Astrocyte (in vitro differentiated cells and primary cell): ENCODE results near the gene TYR. TPM values are rescaled to one million over a fixed set of nuclear protein-coding genes. Genes with fewer than 3 reads are reported as not detected.

ENCODE experiments used
- DNase-seq: peaks from one replicate; pipeline ENCODE4 v3.0.0-alpha.2; 2010; ENCODE audit warnings: low read depth
- FAIRE-seq: peaks from 2 replicates; lab custom pipeline; 2011; peaks lifted over from hg19 to GRCh38; lab: Jason Lieb, UNC
- H2AFZ ChIP-seq: 2 replicates; pipeline ENCODE4 v1.6.0; 2012; ENCODE audit warnings: low read depth, low read length, inconsistent platforms
- H3K27ac ChIP-seq: 2 replicates; pipeline ENCODE4 v1.5.1; 2011; ENCODE audit warnings: low read depth, low read length, inconsistent platforms
- H3K27me3 ChIP-seq: 2 replicates; pipeline ENCODE4 v1.6.0; 2011; ENCODE audit warnings: low read length, inconsistent platforms; ENCODE audit not compliant: insufficient read depth
- H3K36me3 ChIP-seq: 2 replicates; pipeline ENCODE4 v1.5.1; 2011; ENCODE audit warnings: low read length, inconsistent platforms; ENCODE audit not compliant: insufficient read depth
- H3K4me1 ChIP-seq: 2 replicates; pipeline ENCODE4 v1.5.1; 2011; ENCODE audit warnings: low read length, inconsistent platforms; ENCODE audit not compliant: insufficient read depth
- H3K4me2 ChIP-seq: 2 replicates; pipeline ENCODE4 v1.6.0; 2012; ENCODE audit warnings: low read length, inconsistent platforms
- H3K4me3 ChIP-seq: 2 replicates; pipeline ENCODE4 v1.5.1; 2011; ENCODE audit warnings: low read depth, mild to moderate bottlenecking, low read length, inconsistent platforms; ENCODE audit not compliant: insufficient read depth
- H3K79me2 ChIP-seq: 2 replicates; pipeline ENCODE4 v1.6.0; 2012; ENCODE audit warnings: mild to moderate bottlenecking, low read length, inconsistent platforms; ENCODE audit not compliant: insufficient read depth
- H3K9ac ChIP-seq: 2 replicates; pipeline ENCODE4 v1.6.0; 2012; ENCODE audit warnings: mild to moderate bottlenecking, low read length, inconsistent platforms
- H3K9me3 ChIP-seq: 2 replicates; pipeline ENCODE4 v1.5.1; 2012; ENCODE audit warnings: low read depth, mild to moderate bottlenecking, low read length, inconsistent platforms; ENCODE audit not compliant: insufficient read depth
- H4K20me1 ChIP-seq: 2 replicates; pipeline ENCODE4 v1.6.0; 2012; ENCODE audit warnings: low read length, inconsistent platforms; ENCODE audit not compliant: insufficient read depth
- H3K27ac Mint-ChIP-seq: one replicate; pipeline ENCODE4 v1.8.0; 2021; ENCODE audit warnings: mild to moderate bottlenecking, mixed read lengths; ENCODE audit not compliant: unreplicated experiment
- H3K27me3 Mint-ChIP-seq: one replicate; pipeline ENCODE4 v1.8.0; 2021; ENCODE audit warnings: low read depth, mixed read lengths; ENCODE audit not compliant: unreplicated experiment
- H3K36me3 Mint-ChIP-seq: one replicate; pipeline ENCODE4 v1.8.0; 2021; ENCODE audit warnings: low read depth, mixed read lengths; ENCODE audit not compliant: unreplicated experiment
- H3K4me1 Mint-ChIP-seq: one replicate; pipeline ENCODE4 v1.8.0; 2021; ENCODE audit warnings: low read depth, mixed read lengths; ENCODE audit not compliant: unreplicated experiment
- H3K4me3 Mint-ChIP-seq: one replicate; pipeline ENCODE4 v1.8.0; 2021; ENCODE audit warnings: mild to moderate bottlenecking, moderate library complexity, mixed read lengths; ENCODE audit not compliant: unreplicated experiment
- H3K9me3 Mint-ChIP-seq: one replicate; pipeline ENCODE4 v1.8.0; 2021; ENCODE audit warnings: mild to moderate bottlenecking, mixed read lengths; ENCODE audit not compliant: unreplicated experiment
- CTCF ChIP-seq: IDR thresholded peaks from 2 replicates; pipeline ENCODE4 v1.5.1; 2011; ENCODE audit warnings: low read depth, mild to moderate bottlenecking, inconsistent platforms, low read length, moderate library complexity; ENCODE audit not compliant: insufficient read depth
- EZH2 ChIP-seq: IDR thresholded peaks from 2 replicates; pipeline ENCODE4 v1.6.1; 2012; ENCODE audit warnings: mild to moderate bottlenecking, low read length, inconsistent platforms; ENCODE audit not compliant: insufficient read depth
- total RNA-seq: library from RNA; stranded (reverse); gene quantifications from 2 replicates; pipeline ENCODE4 v1.2.1, GENCODE V29; 2021

Gene TYR
- total RNA-seq, 1 donor from 2014 or later: not detected

GRCh38 chr11:89189776-89190175 lies 12.1 kb downstream of the TYR start:
- Histone ChIP-seq H3K4me2 (no peak overlapping the region), H3K27ac (no peak overlapping the region), H3K36me3 (no peaks in the 10 kb centered on the region), H3K9me3 (no peaks in the 10 kb centered on the region), H3K9ac (no peak overlapping the region), H4K20me1 (no peaks in the 10 kb centered on the region), H3K79me2 (no peaks in the 10 kb centered on the region), H3K27me3 (no peaks in the 10 kb centered on the region), H3K4me1 (no peaks in the 10 kb centered on the region), H2AFZ (no peak overlapping the region), H3K4me3 (no peak overlapping the region)
- H3K4me1 Mint-ChIP-seq: no peaks in the 10 kb centered on the region
- no peaks in the 10 kb centered on the region for H3K9me3 Mint-ChIP-seq
- H3K27me3 Mint-ChIP-seq: no peaks in the 10 kb centered on the region
- no peak overlapping the region for H3K4me3 Mint-ChIP-seq
- no peak overlapping the region for H3K27ac Mint-ChIP-seq
- FAIRE-seq (no peak), DNase-seq (no peak)
- TF ChIP-seq EZH2 (no peak), CTCF (no peak)
- H3K36me3 Mint-ChIP-seq: no peaks in the 10 kb centered on the region

GRCh38 chr11:89201138-89201537 lies 23.5 kb downstream of the TYR start:
- no peak overlapping the region for H2AFZ ChIP-seq
- Mint-ChIP-seq H3K9me3 (no peaks in the 10 kb centered on the region), H3K27me3 (no peaks in the 10 kb centered on the region), H3K4me1 (peaks cover 6% of the 10 kb centered on the region), H3K4me3 (no peak overlapping the region), H3K36me3 (no peaks in the 10 kb centered on the region), H3K27ac (no peak overlapping the region)
- TF ChIP-seq EZH2 (no peak), CTCF (no peak)
- no peak for DNase-seq
- no peak overlapping the region for H3K4me2 ChIP-seq
- no peaks in the 10 kb centered on the region for H3K79me2 ChIP-seq
- no peak overlapping the region for H3K27ac ChIP-seq
- no peaks in the 10 kb centered on the region for H3K4me1 ChIP-seq
- H3K4me3 ChIP-seq: no peak overlapping the region
- H3K9ac ChIP-seq: no peak overlapping the region
- no peaks in the 10 kb centered on the region for H3K36me3 ChIP-seq
- H3K9me3 ChIP-seq: no peaks in the 10 kb centered on the region
- H3K27me3 ChIP-seq: no peaks in the 10 kb centered on the region
- FAIRE-seq: no peak
- no peaks in the 10 kb centered on the region for H4K20me1 ChIP-seq

- TF ChIP-seq CTCF: no peak
- no peak for TF ChIP-seq EZH2
- Histone ChIP-seq H3K27ac (no peak overlapping the region), H3K4me1 (no peaks in the 10 kb centered on the region), H2AFZ (no peak overlapping the region), H3K79me2 (no peaks in the 10 kb centered on the region), H3K4me2 (no peak overlapping the region), H3K9ac (no peak overlapping the region), H3K27me3 (no peaks in the 10 kb centered on the region), H3K36me3 (no peaks in the 10 kb centered on the region), H3K9me3 (no peaks in the 10 kb centered on the region), H4K20me1 (no peaks in the 10 kb centered on the region), H3K4me3 (no peak overlapping the region)
- no peak for DNase-seq
- Mint-ChIP-seq H3K4me1 (peaks cover 6% of the 10 kb centered on the region), H3K36me3 (no peaks in the 10 kb centered on the region), H3K9me3 (no peaks in the 10 kb centered on the region), H3K27me3 (no peaks in the 10 kb centered on the region), H3K4me3 (no peak overlapping the region), H3K27ac (peak overlapping the region; percentile 9)
- no peak for FAIRE-seq
Measured at GRCh38 chr11:89203814-89204213, 26.1 kb downstream of the TYR start.
